Measurements from ENCODE around the gene C1orf122.

The C1orf122 gene

GRCh38 chr1:37797750-37798345 is 9.7 kb upstream of the C1orf122 start:
- DNase-seq (ENCODE audit: low read depth, low spot score), result no peak

- DNase-seq (ENCODE audit: low read depth, low spot score), result no peak
These were observed 5.2 kb upstream of the C1orf122 start for GRCh38 chr1:37802439-37802838.

GRCh38 chr1:37807220-37807554 is 403 bp upstream of the C1orf122 start:
- no peak for DNase-seq (ENCODE audit: low read depth, low spot score)

- DNase-seq (ENCODE audit: low read depth, low spot score), result no peak
These were observed 1.1 kb downstream of the C1orf122 start for GRCh38 chr1:37808369-37809319.

GRCh38 chr1:37809942-37810341 is 2.4 kb downstream of the C1orf122 start:
- no peak for DNase-seq (ENCODE audit: low read depth, low spot score)

GRCh38 chr1:37811027-37811655 is 3.6 kb downstream of the C1orf122 start:
- DNase-seq (ENCODE audit: low read depth, low spot score), result no peak

GRCh38 chr1:37813529-37814145 is 6.0 kb downstream of the C1orf122 start:
- DNase-seq (ENCODE audit: low read depth, low spot score), result no peak

GRCh38 chr1:37814252-37814651 is 6.7 kb downstream of the C1orf122 start:
- DNase-seq (ENCODE audit: low read depth, low spot score), result no peak

GRCh38 chr1:37817481-37817880 is 9.9 kb downstream of the C1orf122 start:
- no peak for DNase-seq (ENCODE audit: low read depth, low spot score)

GRCh38 chr1:37821481-37821880 is 13.9 kb downstream of the C1orf122 start:
- no peak for DNase-seq (ENCODE audit: low read depth, low spot score)

GRCh38 chr1:37822906-37823815 is 15.6 kb downstream of the C1orf122 start:
- no peak for DNase-seq (ENCODE audit: low read depth, low spot score)

- no peak for DNase-seq (ENCODE audit: low read depth, low spot score)
These were observed 16.4 kb downstream of the C1orf122 start for GRCh38 chr1:37824001-37824400.

GRCh38 chr1:37825506-37825905 is 17.9 kb downstream of the C1orf122 start:
- no peak for DNase-seq (ENCODE audit: low read depth, low spot score)

- no peak for DNase-seq (ENCODE audit: low read depth, low spot score)
These were observed 21.0 kb downstream of the C1orf122 start for GRCh38 chr1:37828410-37829074.

- no peak for DNase-seq (ENCODE audit: low read depth, low spot score)
These were observed 23.5 kb downstream of the C1orf122 start for GRCh38 chr1:37831109-37831508.

GRCh38 chr1:37831809-37832208 is 24.2 kb downstream of the C1orf122 start:
- no peak for DNase-seq (ENCODE audit: low read depth, low spot score)

- no peak for DNase-seq (ENCODE audit: low read depth, low spot score)
These were observed 29.2 kb downstream of the C1orf122 start for GRCh38 chr1:37836788-37837187.

- no peak for DNase-seq (ENCODE audit: low read depth, low spot score)
These were observed 32.1 kb downstream of the C1orf122 start for GRCh38 chr1:37839676-37840075.

GRCh38 chr1:37840711-37841110 is 33.1 kb downstream of the C1orf122 start:
- no peak for DNase-seq (ENCODE audit: low read depth, low spot score)

GRCh38 chr1:37841652-37842051 is 34.1 kb downstream of the C1orf122 start:
- no peak for DNase-seq (ENCODE audit: low read depth, low spot score)

- DNase-seq (ENCODE audit: low read depth, low spot score), result no peak
These were observed 36.9 kb downstream of the C1orf122 start for GRCh38 chr1:37844536-37844935.
